IPS-18a (cell line): ENCODE data around the gene AGER.
"Not testable (repeated sequence)": the region's sequence is repeated elsewhere in the genome, so short reads cannot be mapped to it uniquely, and the experiment has no call there.

ENCODE experiments used
- H3K27ac ChIP-seq: one replicate; pipeline ENCODE4 v1.5.1; 2013; ENCODE audit warnings: low read length
- H3K27me3 ChIP-seq: one replicate; pipeline ENCODE4 v1.6.1; 2013; ENCODE audit warnings: mild to moderate bottlenecking, low read length; ENCODE audit not compliant: control insufficient read depth, insufficient read depth
- H3K36me3 ChIP-seq: one replicate; pipeline ENCODE4 v1.6.1; 2013; ENCODE audit warnings: low read depth, low read length; ENCODE audit not compliant: control insufficient read depth
- H3K4me1 ChIP-seq: one replicate; pipeline ENCODE4 v1.6.1; 2013; ENCODE audit warnings: low read depth, low read length; ENCODE audit not compliant: control insufficient read depth
- H3K4me3 ChIP-seq: one replicate; pipeline ENCODE4 v1.5.1; 2013; ENCODE audit warnings: low read length
- H3K9ac ChIP-seq: one replicate; pipeline ENCODE4 v1.6.1; 2013; ENCODE audit warnings: mild to moderate bottlenecking, low read length, moderate library complexity
- H3K9me3 ChIP-seq: one replicate; pipeline ENCODE4 v1.6.1; 2013; ENCODE audit warnings: low read depth, low read length; ENCODE audit not compliant: control insufficient read depth

Gene AGER

DNA sequence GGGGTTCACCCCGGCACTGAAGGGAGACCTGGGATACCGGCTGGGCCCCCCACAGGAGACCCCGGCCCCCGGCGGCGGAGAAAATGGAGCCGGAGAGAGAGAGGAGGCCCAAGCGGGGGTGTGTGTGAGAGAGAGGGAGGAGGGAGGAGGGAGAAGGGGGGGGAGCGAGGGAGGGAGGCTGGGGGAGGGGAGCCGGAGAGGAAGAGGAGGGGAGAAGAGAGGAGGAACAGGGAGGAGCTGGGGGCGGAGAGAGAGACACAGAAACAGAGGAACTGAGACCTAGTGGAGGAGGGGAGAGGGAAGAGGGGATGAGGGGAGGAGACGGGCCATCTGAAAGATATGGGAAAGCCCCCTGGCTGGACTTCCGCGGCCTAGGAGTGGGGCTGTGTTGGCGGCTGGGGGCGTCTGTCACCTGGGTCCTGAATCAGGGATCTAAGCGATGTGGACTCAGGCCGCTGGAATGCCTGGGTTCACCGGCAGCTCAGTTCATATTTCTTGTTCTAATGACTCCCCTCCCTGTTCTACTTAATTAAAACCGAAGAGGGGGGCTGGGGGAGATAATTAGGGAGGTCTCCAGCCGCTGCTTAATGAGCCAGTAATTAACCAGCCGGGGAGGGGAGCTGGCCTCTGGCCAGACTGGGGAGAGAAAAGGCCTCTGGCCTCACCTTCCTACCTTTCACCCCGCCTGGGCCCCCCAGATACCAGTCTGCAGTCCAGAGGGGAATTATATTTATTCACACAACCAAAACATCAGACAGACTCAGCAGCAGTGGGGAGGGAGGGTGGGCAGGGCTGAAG lies 6.2 kb upstream of the AGER start, which contains the start of gene PBX2:
Gene PBX2, minus strand, starts transcription at position 149 of the 798 bp plus-strand sequence. CDS start 287 bp downstream, outside the sequence.
- no peaks in the 10 kb centered on the region for H3K27me3 ChIP-seq
- peaks cover 19% of the 10 kb centered on the region for H3K36me3 ChIP-seq
- no peaks in the 10 kb centered on the region for H3K9me3 ChIP-seq
- peak within 1 kb of the TSS; percentile 77 for H3K4me3 ChIP-seq
- H3K9ac ChIP-seq, result peak within 1 kb of the TSS; percentile 78
- H3K27ac ChIP-seq, result peak within 1 kb of the TSS; percentile 39
- peaks cover 34% of the 10 kb centered on the region for H3K4me1 ChIP-seq

DNA sequence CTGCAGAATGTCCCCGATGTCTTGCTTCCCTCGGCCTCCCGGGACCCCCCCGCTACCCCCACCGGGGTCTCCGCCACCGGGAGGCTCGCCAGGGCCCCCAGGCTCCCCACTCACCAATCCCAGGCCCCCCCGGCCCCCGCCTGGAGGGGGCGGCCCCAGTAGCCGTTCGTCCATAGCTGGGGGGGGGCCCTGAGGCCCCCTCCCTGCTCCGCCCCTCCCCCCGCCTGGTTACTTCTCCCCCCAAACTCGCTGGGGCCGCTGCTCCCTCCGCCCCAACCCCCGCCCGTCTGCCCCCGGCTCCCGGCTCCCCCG lies 5.6 kb upstream of the AGER start:
- H3K36me3 ChIP-seq, result peaks cover 19% of the 10 kb centered on the region
- peak overlapping the region; percentile 78 for H3K9ac ChIP-seq
- no peaks in the 10 kb centered on the region for H3K27me3 ChIP-seq
- peak overlapping the region; percentile 77 for H3K4me3 ChIP-seq
- peaks cover 31% of the 10 kb centered on the region for H3K4me1 ChIP-seq
- H3K27ac ChIP-seq, result peak overlapping the region; percentile 39
- no peaks in the 10 kb centered on the region for H3K9me3 ChIP-seq

GRCh38 chr6:32189069-32189741 lies 5.2 kb upstream of the AGER start:
- no peaks in the 10 kb centered on the region for H3K27me3 ChIP-seq
- no peaks in the 10 kb centered on the region for H3K9me3 ChIP-seq
- H3K36me3 ChIP-seq, result peaks cover 19% of the 10 kb centered on the region
- H3K4me3 ChIP-seq, result peak overlapping the region; percentile 77
- peak overlapping the region; percentile 39 for H3K27ac ChIP-seq
- H3K4me1 ChIP-seq, result peaks cover 26% of the 10 kb centered on the region
- H3K9ac ChIP-seq, result peak overlapping the region; percentile 78

- H3K27me3 ChIP-seq, result no peaks in the 10 kb centered on the region
- peak overlapping the region; percentile 78 for H3K9ac ChIP-seq
- H3K27ac ChIP-seq, result no peak overlapping the region
- peak overlapping the region; percentile 77 for H3K4me3 ChIP-seq
- H3K4me1 ChIP-seq, result peaks cover 22% of the 10 kb centered on the region
- H3K36me3 ChIP-seq, result peaks cover 19% of the 10 kb centered on the region
- H3K9me3 ChIP-seq, result no peaks in the 10 kb centered on the region
Measured at GRCh38 chr6:32188381-32189068, 4.5 kb upstream of the AGER start.

DNA sequence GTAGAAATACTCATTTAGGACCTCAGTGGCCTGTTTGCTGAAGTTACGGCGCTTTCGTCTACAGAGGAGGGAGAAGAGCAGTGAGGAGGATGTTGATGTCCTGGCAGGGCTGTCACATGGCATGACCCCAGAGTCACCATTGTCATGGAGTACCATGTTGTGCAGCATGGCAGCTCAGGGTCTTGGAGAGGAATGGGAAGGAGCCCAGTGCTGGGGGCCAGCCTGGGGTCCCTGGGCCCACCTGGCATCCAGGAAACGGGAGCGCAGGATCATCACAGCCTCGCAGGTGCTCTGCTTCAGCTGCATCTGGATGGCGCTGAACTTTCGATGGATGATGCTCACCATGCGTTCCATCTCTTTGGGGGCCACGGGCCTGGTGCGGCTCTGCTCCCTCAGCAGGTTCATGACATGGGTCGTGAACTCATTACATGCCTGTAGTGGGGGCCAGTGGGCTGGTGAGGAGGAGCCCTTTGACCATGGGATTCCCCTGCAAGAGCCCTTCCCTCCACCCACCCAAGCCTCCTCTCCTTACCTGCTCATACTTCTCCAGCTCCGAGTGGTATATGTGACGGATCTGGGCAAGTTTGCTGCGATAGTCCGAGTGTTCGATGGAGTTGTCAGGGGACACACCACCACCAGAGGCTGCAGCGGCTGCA lies 3.8 kb upstream of the AGER start:
- H3K27me3 ChIP-seq, H3K9me3 ChIP-seq, H3K27ac ChIP-seq, H3K9ac ChIP-seq: not testable (repeated sequence)
- H3K4me3 ChIP-seq, result peak overlapping the region; percentile 77
- H3K4me1 ChIP-seq, result peaks cover 20% of the 10 kb centered on the region
- peaks cover 19% of the 10 kb centered on the region for H3K36me3 ChIP-seq

- no peaks in the 10 kb centered on the region for H3K9me3 ChIP-seq
- H3K27ac ChIP-seq, result no peak overlapping the region
- H3K4me1 ChIP-seq, result peaks cover 14% of the 10 kb centered on the region
- peaks cover 19% of the 10 kb centered on the region for H3K36me3 ChIP-seq
- no peaks in the 10 kb centered on the region for H3K27me3 ChIP-seq
- no peak overlapping the region for H3K4me3 ChIP-seq
- no peak overlapping the region for H3K9ac ChIP-seq
Measured at GRCh38 chr6:32187009-32187709, 3.1 kb upstream of the AGER start.

GRCh38 chr6:32186151-32186840 lies 2.2 kb upstream of the AGER start:
- H3K27ac ChIP-seq, H3K4me3 ChIP-seq, H3K27me3 ChIP-seq, H3K9ac ChIP-seq, H3K9me3 ChIP-seq: not testable (repeated sequence)
- peaks cover 12% of the 10 kb centered on the region for H3K4me1 ChIP-seq
- H3K36me3 ChIP-seq, result peaks cover 21% of the 10 kb centered on the region

DNA sequence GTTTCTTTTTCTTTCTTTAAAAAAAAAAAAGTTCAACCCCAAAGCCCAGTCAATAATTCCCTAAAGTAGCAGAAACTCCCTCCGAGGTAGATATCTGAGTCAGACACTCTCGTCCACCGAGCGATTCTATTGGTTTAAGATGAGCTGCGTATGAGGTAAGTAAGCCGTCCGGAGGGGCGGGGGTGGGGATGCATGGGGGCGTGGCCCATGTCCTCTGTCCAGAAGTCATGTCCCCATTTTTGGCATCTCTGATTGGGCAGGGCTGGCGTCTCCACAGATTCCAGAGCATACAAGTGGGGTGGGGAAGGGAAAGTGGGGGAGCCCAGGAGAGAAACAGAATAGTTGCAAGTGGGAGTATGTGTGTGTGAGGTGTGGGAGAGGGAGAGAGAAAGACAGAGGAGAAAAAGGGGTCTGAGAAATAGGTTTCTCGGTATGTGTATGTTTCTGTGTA lies 1.7 kb upstream of the AGER start:
- H3K27me3 ChIP-seq, H3K9me3 ChIP-seq, H3K4me1 ChIP-seq, H3K4me3 ChIP-seq, H3K9ac ChIP-seq, H3K27ac ChIP-seq: not testable (repeated sequence)
- peaks cover 26% of the 10 kb centered on the region for H3K36me3 ChIP-seq

- Histone ChIP-seq H3K9ac (no peak overlapping the region), H3K9me3 (no peaks in the 10 kb centered on the region), H3K36me3 (peaks cover 32% of the 10 kb centered on the region), H3K27ac (no peak overlapping the region), H3K27me3 (no peaks in the 10 kb centered on the region), H3K4me3 (no peak overlapping the region), H3K4me1 (peaks cover 5% of the 10 kb centered on the region)
Measured at GRCh38 chr6:32183483-32184083, 470 bp downstream of the AGER start.

DNA sequence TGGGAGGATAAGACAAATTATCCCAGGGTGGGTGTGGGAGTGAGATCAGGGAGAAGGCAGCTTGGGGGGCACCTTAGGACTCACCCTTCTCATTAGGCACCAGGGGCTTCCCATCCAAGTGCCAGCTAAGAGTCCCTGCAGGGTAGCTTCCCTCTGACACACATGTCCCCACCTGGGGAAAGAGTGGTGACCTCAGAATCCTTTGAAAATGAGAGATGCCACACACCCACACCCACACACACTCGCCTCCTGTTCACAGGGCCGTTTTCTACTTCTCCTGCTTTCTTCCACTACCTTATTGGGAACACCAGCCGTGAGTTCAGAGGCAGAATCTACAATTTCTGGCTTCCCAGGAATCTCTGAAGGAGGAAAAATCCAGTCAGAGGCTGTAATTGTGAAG lies 1.0 kb downstream of the AGER start:
- H3K27ac ChIP-seq, result no peak overlapping the region
- no peak overlapping the region for H3K4me3 ChIP-seq
- peaks cover 3% of the 10 kb centered on the region for H3K4me1 ChIP-seq
- H3K27me3 ChIP-seq, result no peaks in the 10 kb centered on the region
- H3K9ac ChIP-seq, result no peak overlapping the region
- no peaks in the 10 kb centered on the region for H3K9me3 ChIP-seq
- H3K36me3 ChIP-seq, result peaks cover 32% of the 10 kb centered on the region
